DND-41 (cell line): Measurements from ENCODE around the gene ASH1L.
"Not testable (repeated sequence)": the region's sequence is repeated elsewhere in the genome, so short reads cannot be mapped to it uniquely, and the experiment has no call there.

Source experiments
- ATAC-seq: fragments of 200-7000 bp; cut with Tn5 transposase; 3 replicates; pipeline ENCODE4 v1.9.1; 2021; ENCODE audit warnings: low read depth; ENCODE audit not compliant: insufficient read depth
- DNase-seq: peaks from one replicate; pipeline ENCODE4 v3.0.0-alpha.2; 2020
- H2AFZ ChIP-seq: 2 replicates; pipeline ENCODE4 v1.6.0; 2012; ENCODE audit warnings: low read depth, low read length
- H3K27ac ChIP-seq: 2 replicates; pipeline ENCODE4 v1.5.1; 2012; ENCODE audit warnings: low read length, inconsistent platforms
- H3K27me3 ChIP-seq: fragments of 200-600 bp; sonication (generic); 2 replicates; pipeline ENCODE4 v1.6.0; 2012; ENCODE audit warnings: low read length, mild to moderate bottlenecking, inconsistent platforms; ENCODE audit not compliant: insufficient read depth, poor library complexity
- H3K36me3 ChIP-seq: 2 replicates; pipeline ENCODE4 v1.5.1; 2012; ENCODE audit warnings: low read length, inconsistent platforms; ENCODE audit not compliant: insufficient read depth
- H3K4me1 ChIP-seq: 2 replicates; pipeline ENCODE4 v1.5.1; 2012; ENCODE audit warnings: mild to moderate bottlenecking, low read length; ENCODE audit not compliant: insufficient read depth
- H3K4me2 ChIP-seq: 2 replicates; pipeline ENCODE4 v1.6.0; 2012; ENCODE audit warnings: mild to moderate bottlenecking, moderate library complexity, low read length, inconsistent platforms; ENCODE audit not compliant: insufficient read depth
- H3K4me3 ChIP-seq, 2 experiments: fragments of 200-600 bp in 1 of 2; shearing (Covaris generic) in 1 of 2; 2 replicates each; pipeline ENCODE4 v1.5.1; 2012 to 2016; ENCODE audit warnings: inconsistent platforms in 2 of 2, low read length in 2 of 2, mild to moderate bottlenecking in 2 of 2, low read depth in 1 of 2, moderate library complexity in 1 of 2
- H3K79me2 ChIP-seq: 2 replicates; pipeline ENCODE4 v1.6.0; 2012; ENCODE audit warnings: low read length, inconsistent platforms; ENCODE audit not compliant: insufficient read depth
- H3K9ac ChIP-seq: 2 replicates; pipeline ENCODE4 v1.6.0; 2012; ENCODE audit warnings: low read depth, mild to moderate bottlenecking, inconsistent platforms, low read length, moderate library complexity
- H3K9me3 ChIP-seq: 2 replicates; pipeline ENCODE4 v1.5.1; 2012; ENCODE audit warnings: low read length, moderate library complexity, mild to moderate bottlenecking, inconsistent platforms; ENCODE audit not compliant: insufficient read depth, severe bottlenecking
- H4K20me1 ChIP-seq: 2 replicates; pipeline ENCODE4 v1.6.0; 2012; ENCODE audit warnings: low read length; ENCODE audit not compliant: insufficient read depth
- EZH2 ChIP-seq: IDR thresholded peaks from 3 replicates; pipeline ENCODE4 v1.6.1; 2012; ENCODE audit warnings: borderline replicate concordance, low read depth, mild to moderate bottlenecking, moderate library complexity, low read length, inconsistent platforms; ENCODE audit not compliant: severe bottlenecking
- TF ChIP-seq, protein P1 (sequence below): IDR thresholded peaks from 2 replicates; pipeline ENCODE4 v1.5.1; 2012; ENCODE audit warnings: borderline replicate concordance, low read length, moderate library complexity, mild to moderate bottlenecking; ENCODE audit not compliant: poor library complexity, severe bottlenecking; ENCODE audit errors: extremely low read depth

The ASH1L gene

DNA sequence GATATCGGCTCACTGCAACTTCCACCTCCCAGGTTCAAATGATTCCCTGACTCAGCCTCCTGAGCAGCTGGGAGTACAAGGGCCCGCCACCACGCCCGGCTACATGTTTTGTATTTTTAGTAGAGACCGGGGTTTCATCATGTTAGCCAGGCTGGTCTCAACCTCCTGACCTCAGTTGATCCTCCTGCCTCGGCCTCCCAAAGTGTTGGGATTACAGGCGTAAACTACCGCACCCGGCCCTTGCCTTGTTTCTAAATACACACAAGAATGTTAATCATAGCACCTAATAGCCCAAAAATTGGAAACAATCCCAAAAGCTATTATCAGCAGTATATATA, 46.3 kb upstream of the ASH1L start:
- peaks cover 12% of the 10 kb centered on the region for H3K4me1 ChIP-seq
- no peak for DNase-seq
- H3K4me3 ChIP-seq, result no peak overlapping the region
- ATAC-seq, result no peak
- H4K20me1 ChIP-seq, result no peaks in the 10 kb centered on the region
- H2AFZ ChIP-seq, result 0 out of 2 replicates have a peak overlapping the region, but pooled peaks have one; percentile 13
- peaks cover 9% of the 10 kb centered on the region for H3K79me2 ChIP-seq
- peak overlapping the region; percentile 31; the same call in 1 of the 2 replicates for H3K4me2 ChIP-seq
- H3K9me3 ChIP-seq, result no peaks in the 10 kb centered on the region
- no peak overlapping the region for H3K27ac ChIP-seq
- no peak overlapping the region for H3K9ac ChIP-seq
- no peaks in the 10 kb centered on the region for H3K27me3 ChIP-seq
- TF ChIP-seq, protein P1, sequence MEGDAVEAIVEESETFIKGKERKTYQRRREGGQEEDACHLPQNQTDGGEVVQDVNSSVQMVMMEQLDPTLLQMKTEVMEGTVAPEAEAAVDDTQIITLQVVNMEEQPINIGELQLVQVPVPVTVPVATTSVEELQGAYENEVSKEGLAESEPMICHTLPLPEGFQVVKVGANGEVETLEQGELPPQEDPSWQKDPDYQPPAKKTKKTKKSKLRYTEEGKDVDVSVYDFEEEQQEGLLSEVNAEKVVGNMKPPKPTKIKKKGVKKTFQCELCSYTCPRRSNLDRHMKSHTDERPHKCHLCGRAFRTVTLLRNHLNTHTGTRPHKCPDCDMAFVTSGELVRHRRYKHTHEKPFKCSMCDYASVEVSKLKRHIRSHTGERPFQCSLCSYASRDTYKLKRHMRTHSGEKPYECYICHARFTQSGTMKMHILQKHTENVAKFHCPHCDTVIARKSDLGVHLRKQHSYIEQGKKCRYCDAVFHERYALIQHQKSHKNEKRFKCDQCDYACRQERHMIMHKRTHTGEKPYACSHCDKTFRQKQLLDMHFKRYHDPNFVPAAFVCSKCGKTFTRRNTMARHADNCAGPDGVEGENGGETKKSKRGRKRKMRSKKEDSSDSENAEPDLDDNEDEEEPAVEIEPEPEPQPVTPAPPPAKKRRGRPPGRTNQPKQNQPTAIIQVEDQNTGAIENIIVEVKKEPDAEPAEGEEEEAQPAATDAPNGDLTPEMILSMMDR, result no peak
- TF ChIP-seq EZH2, result no peak
- H3K36me3 ChIP-seq, result peaks cover 15% of the 10 kb centered on the region

DNA sequence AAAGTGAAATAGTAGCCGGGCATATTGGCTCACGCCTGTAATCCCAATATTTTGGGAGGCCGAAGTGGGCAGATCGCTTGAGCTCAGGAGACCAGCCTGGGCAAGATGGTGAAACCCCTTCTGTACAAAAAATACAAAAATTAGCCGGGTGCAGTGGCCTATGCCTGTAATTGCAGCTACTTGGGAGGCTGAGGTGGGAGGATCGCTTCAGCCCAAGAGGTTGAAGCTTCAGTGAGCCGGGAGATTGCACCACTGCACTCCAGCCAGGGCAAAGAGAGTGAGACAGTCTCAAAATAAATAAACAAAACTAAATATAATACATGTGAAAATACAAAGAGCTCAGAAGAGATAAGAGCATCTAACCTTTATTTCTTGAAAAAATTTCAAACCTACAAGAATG, 45.1 kb upstream of the ASH1L start:
- Histone ChIP-seq H3K36me3 (peaks cover 8% of the 10 kb centered on the region), H4K20me1 (no peaks in the 10 kb centered on the region), H3K27ac (no peak overlapping the region), H3K4me2 (no peak overlapping the region), H2AFZ (no peak overlapping the region), H3K79me2 (peaks cover 9% of the 10 kb centered on the region), H3K4me3 (no peak overlapping the region), H3K27me3 (no peaks in the 10 kb centered on the region), H3K9ac (no peak overlapping the region), H3K9me3 (no peaks in the 10 kb centered on the region), H3K4me1 (peaks cover 12% of the 10 kb centered on the region)
- ATAC-seq (no peak), DNase-seq (no peak)
- TF ChIP-seq EZH2, result no peak
- TF ChIP-seq, protein P1, result peak; percentile 16

GRCh38 chr1:155599828-155600572, 37.4 kb upstream of the ASH1L start:
- H3K4me2 ChIP-seq, H3K9me3 ChIP-seq, H3K4me3 ChIP-seq, ATAC-seq, H3K27ac ChIP-seq, DNase-seq, H3K79me2 ChIP-seq, H3K9ac ChIP-seq, H3K36me3 ChIP-seq, H4K20me1 ChIP-seq, H2AFZ ChIP-seq, H3K27me3 ChIP-seq: not testable (repeated sequence)
- peaks cover 13% of the 10 kb centered on the region for H3K4me1 ChIP-seq

- peak overlapping the region; percentile 68 for H2AFZ ChIP-seq
- 0 out of 2 replicates have a peak overlapping the region, but pooled peaks have one; percentile 21 for H3K9ac ChIP-seq
- no peaks in the 10 kb centered on the region for H3K27me3 ChIP-seq
- H3K79me2 ChIP-seq, result no peaks in the 10 kb centered on the region
- peaks cover 13% of the 10 kb centered on the region for H3K4me1 ChIP-seq
- H3K4me3 ChIP-seq, result 0 out of 4 replicates have a peak overlapping the region, but pooled peaks of 1 of the 2 experiments have one; percentile 35
- no peaks in the 10 kb centered on the region for H4K20me1 ChIP-seq
- peak overlapping the region; percentile 49; the same call in 1 of the 2 replicates for H3K4me2 ChIP-seq
- TF ChIP-seq, protein P1, result no peak
- no peak for TF ChIP-seq EZH2
- peak; percentile 67; the same call in 2 of the 3 replicates for ATAC-seq
- H3K36me3 ChIP-seq, result no peaks in the 10 kb centered on the region
- H3K9me3 ChIP-seq, result no peaks in the 10 kb centered on the region
- H3K27ac ChIP-seq, result peak overlapping the region; percentile 63; the same call in 1 of the 2 replicates
- no peak for DNase-seq
These were observed 36.3 kb upstream of the ASH1L start for GRCh38 chr1:155598842-155599331.
